Measurements from ENCODE around the gene ANTXR2. TPM values are rescaled to one million over a fixed set of nuclear protein-coding genes. Genes with fewer than 3 reads are reported as not detected.

Gene ANTXR2
- total and polyA plus RNA-seq, 2 donors (not counting 1 experiment from before 2014, with no cell fraction given): 85.3 to 135 TPM

- Histone ChIP-seq H3K9me3 (ENCODE audit: control insufficient read depth, insufficient read depth, low read depth, low read length) (no peaks in the 10 kb centered on the region), H2AFZ (ENCODE audit: low read length) (no peak overlapping the region)
- no peak for TF ChIP-seq EZH2 (IDR thresholded peaks at IDR 0.05; ENCODE audit: low read length, missing control alignments)
- TF ChIP-seq, protein P1, sequence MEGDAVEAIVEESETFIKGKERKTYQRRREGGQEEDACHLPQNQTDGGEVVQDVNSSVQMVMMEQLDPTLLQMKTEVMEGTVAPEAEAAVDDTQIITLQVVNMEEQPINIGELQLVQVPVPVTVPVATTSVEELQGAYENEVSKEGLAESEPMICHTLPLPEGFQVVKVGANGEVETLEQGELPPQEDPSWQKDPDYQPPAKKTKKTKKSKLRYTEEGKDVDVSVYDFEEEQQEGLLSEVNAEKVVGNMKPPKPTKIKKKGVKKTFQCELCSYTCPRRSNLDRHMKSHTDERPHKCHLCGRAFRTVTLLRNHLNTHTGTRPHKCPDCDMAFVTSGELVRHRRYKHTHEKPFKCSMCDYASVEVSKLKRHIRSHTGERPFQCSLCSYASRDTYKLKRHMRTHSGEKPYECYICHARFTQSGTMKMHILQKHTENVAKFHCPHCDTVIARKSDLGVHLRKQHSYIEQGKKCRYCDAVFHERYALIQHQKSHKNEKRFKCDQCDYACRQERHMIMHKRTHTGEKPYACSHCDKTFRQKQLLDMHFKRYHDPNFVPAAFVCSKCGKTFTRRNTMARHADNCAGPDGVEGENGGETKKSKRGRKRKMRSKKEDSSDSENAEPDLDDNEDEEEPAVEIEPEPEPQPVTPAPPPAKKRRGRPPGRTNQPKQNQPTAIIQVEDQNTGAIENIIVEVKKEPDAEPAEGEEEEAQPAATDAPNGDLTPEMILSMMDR (conservative IDR thresholded peaks at IDR 0.05 in 1 of 2, IDR thresholded peaks at IDR 0.05 in 1 of 2; ENCODE audit: low read depth in 1 of 2, low read length in 2 of 2): no peak
Observed at GRCh38 chr4:80091688-80092087, 18.7 kb upstream of the ANTXR2 start.

GRCh38 chr4:80091184-80091583 lies 18.2 kb upstream of the ANTXR2 start:
- DNase-seq (ENCODE audit: low read depth in 2 of 2): peak in 1 of 2 donors; percentile 11

More at GRCh38 chr4:80091688-80092087, 18.7 kb upstream of the ANTXR2 start:
- Histone ChIP-seq H3K4me2 (ENCODE audit: extremely low read depth, insufficient read depth, low read length) (no peak overlapping the region), H3K4me3 (replicated peaks in 1 of 4; ENCODE audit: control extremely low read depth in 1 of 4, insufficient read depth in 1 of 4, low read depth in 3 of 4, low read length in 4 of 4) (no peak overlapping the region), H3K27ac (ENCODE audit: insufficient read depth, low read length) (no peak overlapping the region), H3K36me3 (ENCODE audit: control insufficient read depth, insufficient read depth, low read length) (no peaks in the 10 kb centered on the region), H3K4me1 (ENCODE audit: control insufficient read depth, extremely low read depth, insufficient read depth, low read length) (peaks cover 2% of the 10 kb centered on the region), H3K79me2 (ENCODE audit: control insufficient read depth, insufficient read depth, low read length) (no peaks in the 10 kb centered on the region), H4K20me1 (ENCODE audit: control insufficient read depth, extremely low read depth, insufficient read depth, low read length) (no peaks in the 10 kb centered on the region), H3K27me3 (ENCODE audit: control insufficient read depth, insufficient read depth, low read length) (no peaks in the 10 kb centered on the region), H3K9ac (ENCODE audit: insufficient read depth, low read length) (no peak overlapping the region)
- DNase-seq (ENCODE audit: low read depth in 2 of 2): no peak

DNA sequence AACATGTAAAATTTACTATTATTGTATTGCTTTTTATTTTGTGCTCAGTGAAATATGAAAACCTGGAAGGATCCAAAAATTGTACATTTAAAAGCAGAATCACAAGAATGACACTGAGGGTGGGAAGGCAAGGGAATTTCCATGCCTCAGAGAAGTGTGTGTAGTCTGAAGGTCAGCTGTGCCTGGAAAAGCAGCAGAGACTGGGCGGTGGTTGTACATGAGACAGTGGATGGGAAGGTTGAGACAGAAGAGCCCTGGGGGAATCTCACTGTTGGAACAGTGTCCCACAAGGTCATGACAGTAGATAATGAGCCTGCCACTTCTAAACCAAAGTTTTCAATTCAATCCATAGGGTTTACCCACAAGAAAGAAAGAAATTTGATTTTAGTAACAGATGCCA lies 17.1 kb upstream of the ANTXR2 start:
- no peaks in the 10 kb centered on the region for H3K36me3 ChIP-seq (ENCODE audit: control insufficient read depth, insufficient read depth, low read length)
- no peaks in the 10 kb centered on the region for H3K9me3 ChIP-seq (ENCODE audit: control insufficient read depth, insufficient read depth, low read depth, low read length)
- H3K4me1 ChIP-seq (ENCODE audit: control insufficient read depth, extremely low read depth, insufficient read depth, low read length): peaks cover 2% of the 10 kb centered on the region
- H3K27me3 ChIP-seq (ENCODE audit: control insufficient read depth, insufficient read depth, low read length): no peaks in the 10 kb centered on the region
- no peak overlapping the region for H3K27ac ChIP-seq (ENCODE audit: insufficient read depth, low read length)
- no peak overlapping the region for H3K9ac ChIP-seq (ENCODE audit: insufficient read depth, low read length)
- no peak overlapping the region for H2AFZ ChIP-seq (ENCODE audit: low read length)
- H3K4me2 ChIP-seq (ENCODE audit: extremely low read depth, insufficient read depth, low read length): no peak overlapping the region
- no peak for DNase-seq (ENCODE audit: low read depth in 2 of 2)
- no peaks in the 10 kb centered on the region for H4K20me1 ChIP-seq (ENCODE audit: control insufficient read depth, extremely low read depth, insufficient read depth, low read length)
- no peaks in the 10 kb centered on the region for H3K79me2 ChIP-seq (ENCODE audit: control insufficient read depth, insufficient read depth, low read length)
- no peak for TF ChIP-seq EZH2 (IDR thresholded peaks at IDR 0.05; ENCODE audit: low read length, missing control alignments)
- TF ChIP-seq, protein P1 (conservative IDR thresholded peaks at IDR 0.05 in 1 of 2, IDR thresholded peaks at IDR 0.05 in 1 of 2; ENCODE audit: low read depth in 1 of 2, low read length in 2 of 2): no peak
- no peak overlapping the region for H3K4me3 ChIP-seq (replicated peaks in 1 of 4; ENCODE audit: control extremely low read depth in 1 of 4, insufficient read depth in 1 of 4, low read depth in 3 of 4, low read length in 4 of 4)

More at GRCh38 chr4:80091184-80091583, 18.2 kb upstream of the ANTXR2 start:
- Histone ChIP-seq H2AFZ (ENCODE audit: low read length) (no peak overlapping the region), H3K4me1 (ENCODE audit: control insufficient read depth, extremely low read depth, insufficient read depth, low read length) (peaks cover 2% of the 10 kb centered on the region), H3K4me3 (replicated peaks in 1 of 4; ENCODE audit: control extremely low read depth in 1 of 4, insufficient read depth in 1 of 4, low read depth in 3 of 4, low read length in 4 of 4) (no peak overlapping the region), H3K4me2 (ENCODE audit: extremely low read depth, insufficient read depth, low read length) (no peak overlapping the region), H3K9ac (ENCODE audit: insufficient read depth, low read length) (no peak overlapping the region), H3K27ac (ENCODE audit: insufficient read depth, low read length) (no peak overlapping the region), H3K79me2 (ENCODE audit: control insufficient read depth, insufficient read depth, low read length) (no peaks in the 10 kb centered on the region), H3K36me3 (ENCODE audit: control insufficient read depth, insufficient read depth, low read length) (no peaks in the 10 kb centered on the region), H3K27me3 (ENCODE audit: control insufficient read depth, insufficient read depth, low read length) (no peaks in the 10 kb centered on the region), H4K20me1 (ENCODE audit: control insufficient read depth, extremely low read depth, insufficient read depth, low read length) (no peaks in the 10 kb centered on the region), H3K9me3 (ENCODE audit: control insufficient read depth, insufficient read depth, low read depth, low read length) (no peaks in the 10 kb centered on the region)
- TF ChIP-seq EZH2 (IDR thresholded peaks at IDR 0.05; ENCODE audit: low read length, missing control alignments): no peak
- TF ChIP-seq, protein P1 (conservative IDR thresholded peaks at IDR 0.05 in 1 of 2, IDR thresholded peaks at IDR 0.05 in 1 of 2; ENCODE audit: low read depth in 1 of 2, low read length in 2 of 2): no peak

All from fibroblast of lung (primary cell).